Skeletal muscle tissue (tissue), 4 donors: Measurements from ENCODE around the gene PAK6. TPM values are rescaled to one million over a fixed set of nuclear protein-coding genes. Genes with fewer than 3 reads are reported as not detected.

ENCODE experiments used
- H3K27ac ChIP-seq: one replicate; pipeline ENCODE4 v1.7.0; 2013; ENCODE audit warnings: mild to moderate bottlenecking, low read depth, low read length, inconsistent platforms
- H3K27me3 ChIP-seq, 3 donors: one replicate each; pipeline ENCODE4 v1.7.0; 2013; ENCODE audit warnings: low read length in 3 of 3; ENCODE audit not compliant: control insufficient read depth in 3 of 3, insufficient read depth in 3 of 3
- H3K36me3 ChIP-seq, 3 donors: one replicate each; pipeline ENCODE4 v1.7.0; 2013; ENCODE audit warnings: low read length in 3 of 3; ENCODE audit not compliant: control insufficient read depth in 3 of 3, insufficient read depth in 3 of 3
- H3K4me1 ChIP-seq, 3 donors: one replicate each; pipeline ENCODE4 v1.7.0; 2013; ENCODE audit warnings: low read length in 3 of 3, mild to moderate bottlenecking in 3 of 3; ENCODE audit not compliant: control insufficient read depth in 3 of 3, insufficient read depth in 3 of 3
- H3K4me3 ChIP-seq, 3 donors: one replicate each; pipeline ENCODE4 v1.7.0; 2013; ENCODE audit warnings: low read length in 3 of 3
- H3K9ac ChIP-seq, 3 donors: one replicate each; pipeline ENCODE4 v1.7.0; 2013; ENCODE audit warnings: low read length in 3 of 3, mild to moderate bottlenecking in 3 of 3, moderate library complexity in 2 of 3, low read depth in 1 of 3
- H3K9me3 ChIP-seq, 3 donors: one replicate each; pipeline ENCODE4 v1.7.0; 2013; ENCODE audit warnings: low read length in 3 of 3; ENCODE audit not compliant: control insufficient read depth in 3 of 3
- total RNA-seq: library from RNA; depleted of rRNA; stranded (reverse); fragments of >200 nt; gene quantifications from one replicate; pipeline ENCODE4 v1.2.3, GENCODE V29; 2014
- donor health status: Osteomylitis.

The PAK6 gene
- total RNA-seq, 1 donor from 2014 or later: 1.0 TPM

- Histone ChIP-seq H3K27me3 (peaks cover 6 to 37% (median 12%) of the 10 kb centered on the region in 3 donors), H3K9ac (no peak overlapping the region), H3K27ac (no peak overlapping the region), H3K4me1 (peaks cover 5 to 11% (median 8%) of the 10 kb centered on the region in 3 donors), H3K36me3 (no peaks in the 10 kb centered on the region), H3K4me3 (no peak overlapping the region), H3K9me3 (no peaks in the 10 kb centered on the region)
Observed at GRCh38 chr15:40240619-40241221, 1.9 kb downstream of the PAK6 start.

- Histone ChIP-seq H3K4me1 (peaks cover 5 to 11% (median 8%) of the 10 kb centered on the region in 3 donors), H3K4me3 (no peak overlapping the region), H3K36me3 (no peaks in the 10 kb centered on the region), H3K9ac (no peak overlapping the region), H3K27me3 (peaks cover 6 to 37% (median 12%) of the 10 kb centered on the region in 3 donors), H3K27ac (no peak overlapping the region), H3K9me3 (no peaks in the 10 kb centered on the region)
Observed at GRCh38 chr15:40241269-40242212, 2.7 kb downstream of the PAK6 start.

- no peak overlapping the region for H3K4me3 ChIP-seq
- peaks cover 6 to 37% (median 12%) of the 10 kb centered on the region in 3 donors for H3K27me3 ChIP-seq
- H3K36me3 ChIP-seq: no peaks in the 10 kb centered on the region
- no peak overlapping the region for H3K27ac ChIP-seq
- H3K9me3 ChIP-seq: no peaks in the 10 kb centered on the region
- peaks cover 5 to 11% (median 8%) of the 10 kb centered on the region in 3 donors for H3K4me1 ChIP-seq
- no peak overlapping the region for H3K9ac ChIP-seq
Observed at GRCh38 chr15:40242213-40242599, 3.3 kb downstream of the PAK6 start.

- peaks cover 6 to 37% (median 12%) of the 10 kb centered on the region in 3 donors for H3K27me3 ChIP-seq
- no peak overlapping the region for H3K9ac ChIP-seq
- H3K9me3 ChIP-seq: no peaks in the 10 kb centered on the region
- H3K36me3 ChIP-seq: no peaks in the 10 kb centered on the region
- H3K27ac ChIP-seq: no peak overlapping the region
- no peak overlapping the region for H3K4me3 ChIP-seq
- H3K4me1 ChIP-seq: peaks cover 5 to 11% (median 8%) of the 10 kb centered on the region in 3 donors
Observed at GRCh38 chr15:40242601-40243000, 3.7 kb downstream of the PAK6 start.

- peaks cover 6 to 34% (median 12%) of the 10 kb centered on the region in 3 donors for H3K27me3 ChIP-seq
Observed at GRCh38 chr15:40243126-40243810, 4.4 kb downstream of the PAK6 start.

GRCh38 chr15:40244961-40245523, 6.2 kb downstream of the PAK6 start:
- Histone ChIP-seq H3K27ac (no peak overlapping the region), H3K9ac (no peak overlapping the region), H3K9me3 (no peaks in the 10 kb centered on the region), H3K4me3 (no peak overlapping the region), H3K36me3 (no peaks in the 10 kb centered on the region), H3K27me3 (peaks cover 1 to 16% (median 2%) of the 10 kb centered on the region in 3 donors), H3K4me1 (peaks cover 5 to 14% (median 6%) of the 10 kb centered on the region in 3 donors)

More at GRCh38 chr15:40243126-40243810, 4.4 kb downstream of the PAK6 start:
- Histone ChIP-seq H3K9me3 (no peaks in the 10 kb centered on the region), H3K36me3 (no peaks in the 10 kb centered on the region), H3K4me1 (peaks cover 5 to 11% (median 8%) of the 10 kb centered on the region in 3 donors), H3K27ac (no peak overlapping the region), H3K9ac (no peak overlapping the region), H3K4me3 (no peak overlapping the region)

- H3K9ac ChIP-seq: no peak overlapping the region
- H3K4me1 ChIP-seq: peaks cover 5 to 16% (median 8%) of the 10 kb centered on the region in 3 donors
- no peaks in the 10 kb centered on the region for H3K9me3 ChIP-seq
- no peak overlapping the region for H3K4me3 ChIP-seq
- H3K27ac ChIP-seq: no peak overlapping the region
- H3K27me3 ChIP-seq: peaks cover 0 to 10% (median 1%) of the 10 kb centered on the region in 3 donors
- no peaks in the 10 kb centered on the region for H3K36me3 ChIP-seq
Observed at GRCh38 chr15:40245666-40246450, 7.0 kb downstream of the PAK6 start.

GRCh38 chr15:40246496-40247280, 7.8 kb downstream of the PAK6 start:
- H3K4me1 ChIP-seq: peaks cover 5 to 16% (median 8%) of the 10 kb centered on the region in 3 donors
- H3K27me3 ChIP-seq: peaks cover 0 to 3% (median 0%) of the 10 kb centered on the region in 3 donors
- no peak overlapping the region for H3K9ac ChIP-seq
- no peaks in the 10 kb centered on the region for H3K36me3 ChIP-seq
- H3K27ac ChIP-seq: no peak overlapping the region
- H3K9me3 ChIP-seq: no peaks in the 10 kb centered on the region
- no peak overlapping the region for H3K4me3 ChIP-seq
